ENCODE measurements around the gene YIF1B. TPM values are rescaled to one million over a fixed set of nuclear protein-coding genes. Genes with fewer than 3 reads are reported as not detected.

The YIF1B gene
- total and polyA plus RNA-seq, 3 donors from 2014 or later = 52.1 to 63.7 (median 63.5) TPM

- Histone ChIP-seq H3K27me3 (no peaks in the 10 kb centered on the region), H3K27ac (no peak overlapping the region), H3K36me3 (ENCODE audit: low read depth, missing control alignments) (no peaks in the 10 kb centered on the region), H3K4me3 (no peak overlapping the region), H3K9me3 (no peaks in the 10 kb centered on the region), H3K4me1 (no peaks in the 10 kb centered on the region)
- no peak for TF ChIP-seq POLR2A (IDR thresholded peaks at IDR 0.05)
- TF ChIP-seq, protein P1, sequence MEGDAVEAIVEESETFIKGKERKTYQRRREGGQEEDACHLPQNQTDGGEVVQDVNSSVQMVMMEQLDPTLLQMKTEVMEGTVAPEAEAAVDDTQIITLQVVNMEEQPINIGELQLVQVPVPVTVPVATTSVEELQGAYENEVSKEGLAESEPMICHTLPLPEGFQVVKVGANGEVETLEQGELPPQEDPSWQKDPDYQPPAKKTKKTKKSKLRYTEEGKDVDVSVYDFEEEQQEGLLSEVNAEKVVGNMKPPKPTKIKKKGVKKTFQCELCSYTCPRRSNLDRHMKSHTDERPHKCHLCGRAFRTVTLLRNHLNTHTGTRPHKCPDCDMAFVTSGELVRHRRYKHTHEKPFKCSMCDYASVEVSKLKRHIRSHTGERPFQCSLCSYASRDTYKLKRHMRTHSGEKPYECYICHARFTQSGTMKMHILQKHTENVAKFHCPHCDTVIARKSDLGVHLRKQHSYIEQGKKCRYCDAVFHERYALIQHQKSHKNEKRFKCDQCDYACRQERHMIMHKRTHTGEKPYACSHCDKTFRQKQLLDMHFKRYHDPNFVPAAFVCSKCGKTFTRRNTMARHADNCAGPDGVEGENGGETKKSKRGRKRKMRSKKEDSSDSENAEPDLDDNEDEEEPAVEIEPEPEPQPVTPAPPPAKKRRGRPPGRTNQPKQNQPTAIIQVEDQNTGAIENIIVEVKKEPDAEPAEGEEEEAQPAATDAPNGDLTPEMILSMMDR (IDR thresholded peaks at IDR 0.05) = no peak
- intact Hi-C loops (cut with DNase I; ENCODE audit: low total_unique reads) = no loop called here
- no peak for DNase-seq
- 86% methylated on average over 8 of the region's 8 CpGs for WGBS, 2 donors
Observed at GRCh38 chr19:38294090-38294489, 21.7 kb downstream of the YIF1B start.

GRCh38 chr19:38293281-38293680 is 22.5 kb downstream of the YIF1B start:
- H3K27me3 ChIP-seq = no peaks in the 10 kb centered on the region
- DNase-seq = no peak
- H3K4me3 ChIP-seq = no peak overlapping the region
- no peaks in the 10 kb centered on the region for H3K9me3 ChIP-seq
- no peak for TF ChIP-seq POLR2A (IDR thresholded peaks at IDR 0.05)
- TF ChIP-seq, protein P1 (IDR thresholded peaks at IDR 0.05) = no peak
- WGBS, 2 donors = 90 to 93% methylated on average over 8 to 9 of the region's 9 CpGs
- H3K27ac ChIP-seq = no peak overlapping the region
- H3K36me3 ChIP-seq (ENCODE audit: low read depth, missing control alignments) = no peaks in the 10 kb centered on the region
- intact Hi-C loops (cut with DNase I; ENCODE audit: low total_unique reads) = no loop called here
- no peaks in the 10 kb centered on the region for H3K4me1 ChIP-seq

DNA sequence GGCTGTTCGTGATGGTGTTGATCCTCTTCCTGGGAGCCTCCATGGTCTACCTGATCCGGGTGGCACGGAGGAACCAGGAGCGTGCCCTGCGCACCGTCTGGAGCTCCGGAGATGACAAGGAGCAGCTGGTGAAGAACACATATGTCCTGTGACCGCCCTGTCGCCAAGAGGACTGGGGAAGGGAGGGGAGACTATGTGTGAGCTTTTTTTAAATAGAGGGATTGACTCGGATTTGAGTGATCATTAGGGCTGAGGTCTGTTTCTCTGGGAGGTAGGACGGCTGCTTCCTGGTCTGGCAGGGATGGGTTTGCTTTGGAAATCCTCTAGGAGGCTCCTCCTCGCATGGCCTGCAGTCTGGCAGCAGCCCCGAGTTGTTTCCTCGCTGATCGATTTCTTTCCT is 23.9 kb downstream of the YIF1B start:
- DNase-seq = no peak
- H3K27ac ChIP-seq = no peak overlapping the region
- TF ChIP-seq, protein P1 (IDR thresholded peaks at IDR 0.05) = no peak
- TF ChIP-seq POLR2A (IDR thresholded peaks at IDR 0.05) = no peak
- no peaks in the 10 kb centered on the region for H3K27me3 ChIP-seq
- H3K9me3 ChIP-seq = no peaks in the 10 kb centered on the region
- H3K4me1 ChIP-seq = no peaks in the 10 kb centered on the region
- 77 to 84% methylated on average over 14 to 15 of the region's 15 CpGs for WGBS, 2 donors
- intact Hi-C loops (cut with DNase I; ENCODE audit: low total_unique reads) = no loop called here
- no peaks in the 10 kb centered on the region for H3K36me3 ChIP-seq (ENCODE audit: low read depth, missing control alignments)
- no peak overlapping the region for H3K4me3 ChIP-seq

GRCh38 chr19:38290631-38291147 is 25.1 kb downstream of the YIF1B start:
- intact Hi-C loops (cut with DNase I; ENCODE audit: low total_unique reads) = no loop called here
- no peak overlapping the region for H3K4me3 ChIP-seq
- no peak overlapping the region for H3K27ac ChIP-seq
- WGBS, 2 donors = 93 to 94% methylated on average over 9 to 13 of the region's 13 CpGs
- TF ChIP-seq POLR2A (IDR thresholded peaks at IDR 0.05) = no peak
- TF ChIP-seq, protein P1 (IDR thresholded peaks at IDR 0.05) = no peak
- H3K9me3 ChIP-seq = no peaks in the 10 kb centered on the region
- H3K36me3 ChIP-seq (ENCODE audit: low read depth, missing control alignments) = no peaks in the 10 kb centered on the region
- no peaks in the 10 kb centered on the region for H3K4me1 ChIP-seq
- H3K27me3 ChIP-seq = no peaks in the 10 kb centered on the region
- no peak for DNase-seq

GRCh38 chr19:38289955-38290354 is 25.8 kb downstream of the YIF1B start:
- H3K36me3 ChIP-seq (ENCODE audit: low read depth, missing control alignments) = no peaks in the 10 kb centered on the region
- H3K27ac ChIP-seq = no peak overlapping the region
- DNase-seq = no peak
- TF ChIP-seq POLR2A (IDR thresholded peaks at IDR 0.05) = no peak
- TF ChIP-seq, protein P1 (IDR thresholded peaks at IDR 0.05) = no peak
- intact Hi-C loops (cut with DNase I; ENCODE audit: low total_unique reads) = no loop called here
- H3K9me3 ChIP-seq = no peaks in the 10 kb centered on the region
- H3K4me1 ChIP-seq = no peaks in the 10 kb centered on the region
- no peaks in the 10 kb centered on the region for H3K27me3 ChIP-seq
- no peak overlapping the region for H3K4me3 ChIP-seq
- WGBS, 2 donors = 93 to 95% methylated on average over 15 of the region's 15 CpGs

Measured in testis (tissue), 3 donors.